SK-N-SH (cell line): Measurements from ENCODE around the gene SYNE3. TPM values are rescaled to one million over a fixed set of nuclear protein-coding genes. Genes with fewer than 3 reads are reported as not detected.

ENCODE experiments used
- CTCF ChIA-PET: fragments of 300-600, 350-600 bp; formaldehyde crosslinking; extraction: SDS; loops from one replicate; lab custom pipeline; 2021; lab: Yijun Ruan, JAX
- POLR2A ChIA-PET: fragments of 350-600 bp; sonication (Branson Sonifier 250); formaldehyde crosslinking; extraction: SDS; loops from one replicate; lab custom pipeline; 2020; ENCODE audit warnings: antibody characterized with exemption, inconsistent platforms; lab: Yijun Ruan, JAX
- DNase-seq: peaks from one replicate; pipeline ENCODE4 v3.0.0; 2012
- H2AFZ ChIP-seq: fragments of 200-600 bp; sonication (generic); 2 replicates; pipeline ENCODE4 v1.8.1; 2016; ENCODE audit warnings: antibody characterized with exemption, mild to moderate bottlenecking, low read depth
- H3F3A ChIP-seq: fragments of 200-600 bp; sonication (generic); replicated peaks from 2 replicates; pipeline ENCODE3; 2016; ENCODE audit warnings: antibody characterized with exemption, mild to moderate bottlenecking; ENCODE audit not compliant: insufficient read depth
- H3K27ac ChIP-seq, 2 experiments: fragments of 200-500 bp in 1 of 2; fragments of 200-600 bp in 1 of 2; sonication (Bioruptor generic) in 1 of 2; sonication (generic), shearing (Covaris generic) in 1 of 2; 2 replicates each; pipeline versions ENCODE4 v1.5.1 to v1.6.1; 2014 to 2016; ENCODE audit warnings: low read depth in 2 of 2, inconsistent platforms in 1 of 2, low read length in 1 of 2, mild to moderate bottlenecking in 1 of 2, mixed read lengths in 1 of 2
- H3K27me3 ChIP-seq: fragments of 200-600 bp; sonication (generic), shearing (Covaris generic); 2 replicates; pipeline ENCODE4 v1.6.1; 2016; ENCODE audit warnings: mixed run types; ENCODE audit not compliant: insufficient read depth
- H3K36me3 ChIP-seq, 2 experiments: fragments of 200-500 bp in 1 of 2; fragments of 200-600 bp in 1 of 2; sonication (Bioruptor generic) in 1 of 2; sonication (generic) in 1 of 2; replicated peaks in 1 of 2; 2 replicates each; pipeline versions ENCODE3 to v1.5.1; 2014 to 2016; ENCODE audit warnings: low read length in 1 of 2, mild to moderate bottlenecking in 1 of 2; ENCODE audit not compliant: insufficient read depth in 2 of 2, control insufficient read depth in 1 of 2
- H3K4me1 ChIP-seq, 2 experiments: fragments of 200-500 bp in 1 of 2; fragments of 200-600 bp in 1 of 2; sonication (Bioruptor generic) in 1 of 2; sonication (generic), shearing (Covaris generic) in 1 of 2; 2 replicates each; pipeline versions ENCODE4 v1.5.1 to v1.6.1; 2014 to 2016; ENCODE audit warnings: low read depth in 1 of 2, low read length in 1 of 2, mixed run types in 1 of 2; ENCODE audit not compliant: insufficient read depth in 2 of 2, control insufficient read depth in 1 of 2
- H3K4me2 ChIP-seq: fragments of 200-600 bp; sonication (generic), shearing (Covaris generic); 2 replicates; pipeline ENCODE4 v1.6.1; 2017; ENCODE audit warnings: mixed run types
- H3K4me3 ChIP-seq, 2 experiments: fragments of 200-500 bp in 1 of 2; fragments of 200-600 bp in 1 of 2; sonication (Bioruptor generic) in 1 of 2; sonication (generic), shearing (Covaris generic) in 1 of 2; 2 replicates each; pipeline versions ENCODE4 v1.5.1 to v1.8.1; 2014 to 2016; ENCODE audit warnings: low read depth in 2 of 2, inconsistent platforms in 1 of 2, low read length in 1 of 2, mild to moderate bottlenecking in 1 of 2, mixed read lengths in 1 of 2, moderate library complexity in 1 of 2
- H3K79me2 ChIP-seq: fragments of 200-600 bp; sonication (generic); 2 replicates; pipeline ENCODE4 v1.8.1; 2017; ENCODE audit warnings: mild to moderate bottlenecking; ENCODE audit not compliant: insufficient read depth
- H3K9ac ChIP-seq: fragments of 200-600 bp; sonication (generic); 2 replicates; pipeline ENCODE4 v1.6.1; 2017; ENCODE audit warnings: mixed run types
- H3K9me2 ChIP-seq: fragments of 200-600 bp; sonication (generic); 2 replicates; pipeline ENCODE4 v1.6.1; 2017; ENCODE audit warnings: mixed run types
- H3K9me3 ChIP-seq: fragments of 200-600 bp; sonication (generic); 2 replicates; pipeline ENCODE4 v1.6.1; 2017; ENCODE audit warnings: mixed run types, mild to moderate bottlenecking, moderate library complexity
- H4K20me1 ChIP-seq: fragments of 200-600 bp; sonication (generic); 2 replicates; pipeline ENCODE4 v1.6.1; 2017; ENCODE audit warnings: mild to moderate bottlenecking, mixed run types; ENCODE audit not compliant: insufficient read depth
- CHD2 ChIP-seq: fragments of 150-350 bp; IDR thresholded peaks from 2 replicates; pipeline ENCODE4 v1.6.1; 2018; ENCODE audit warnings: low read length; ENCODE audit not compliant: partially characterized antibody
- EP300 ChIP-seq, 2 experiments: IDR thresholded peaks; 2 replicates each; pipeline versions ENCODE4 v1.4.0 to v1.6.1; 2012; ENCODE audit warnings: borderline replicate concordance in 1 of 2, low read depth in 1 of 2, low read length in 1 of 2
- EZH2phosphoT487 ChIP-seq: fragments of 200-600 bp; sonication (generic); IDR thresholded peaks from 2 replicates; pipeline ENCODE4 v1.6.1; 2017; ENCODE audit warnings: low read depth, mixed run types, mild to moderate bottlenecking, antibody characterized with exemption, moderate library complexity, borderline replicate concordance
- FOSL2 ChIP-seq: IDR thresholded peaks from 2 replicates; pipeline ENCODE4 v1.4.0; 2012; ENCODE audit warnings: low read depth, mild to moderate bottlenecking, moderate library complexity, borderline replicate concordance
- FOXJ3 ChIP-seq: sonication (generic); formaldehyde crosslinking; IDR thresholded peaks from 2 replicates; pipeline ENCODE4 v1.5.1; 2020; ENCODE audit warnings: mild to moderate bottlenecking, missing genetic modification reagents
- FOXM1 ChIP-seq: IDR thresholded peaks from 2 replicates; pipeline ENCODE4 v1.4.0; 2012; ENCODE audit warnings: low read depth, mild to moderate bottlenecking
- GABPA ChIP-seq: IDR thresholded peaks from 2 replicates; pipeline ENCODE4 v1.4.0; 2012; ENCODE audit warnings: low read depth, mild to moderate bottlenecking
- GATA2 ChIP-seq: sonication (generic); formaldehyde crosslinking; IDR thresholded peaks from 2 replicates; pipeline ENCODE4 v1.5.0; 2020; ENCODE audit warnings: mild to moderate bottlenecking, missing genetic modification reagents
- IRF3 ChIP-seq: fragments of 150-350 bp; IDR thresholded peaks from 2 replicates; pipeline ENCODE4 v1.6.1; 2016; ENCODE audit warnings: mild to moderate bottlenecking, low read depth, low read length
- JUND ChIP-seq: IDR thresholded peaks from 2 replicates; pipeline ENCODE4 v1.4.0; 2012
- MAX ChIP-seq: IDR thresholded peaks from 2 replicates; pipeline ENCODE4 v1.4.0; 2012; ENCODE audit warnings: low read depth
- MXI1 ChIP-seq: IDR thresholded peaks from 2 replicates; pipeline ENCODE4 v1.6.1; 2012; ENCODE audit warnings: mild to moderate bottlenecking, low read depth, low read length, improper control_type of control experiment
- NFIC ChIP-seq: IDR thresholded peaks from 2 replicates; pipeline ENCODE4 v1.4.0; 2012; ENCODE audit warnings: borderline replicate concordance
- PBX3 ChIP-seq: IDR thresholded peaks from 2 replicates; pipeline ENCODE4; 2012
- POLR2AphosphoS5 ChIP-seq: IDR thresholded peaks from 2 replicates; pipeline ENCODE4 v1.6.1; 2012; ENCODE audit warnings: low read depth, low read length
- RCOR1 ChIP-seq: fragments of 150-350 bp; IDR thresholded peaks from 2 replicates; pipeline ENCODE4 v1.6.1; 2017; ENCODE audit warnings: antibody characterized with exemption, low read length
- REST ChIP-seq: IDR thresholded peaks from 2 replicates; pipeline ENCODE4 v1.6.1; 2012; ENCODE audit warnings: mild to moderate bottlenecking, low read depth, low read length, moderate library complexity
- RXRA ChIP-seq: IDR thresholded peaks from 2 replicates; pipeline ENCODE4 v1.4.0; 2012; ENCODE audit warnings: low read depth, mild to moderate bottlenecking, borderline replicate concordance
- TAF1 ChIP-seq: IDR thresholded peaks from 2 replicates; pipeline ENCODE4 v1.6.1; 2012; ENCODE audit warnings: low read depth, mild to moderate bottlenecking, low read length, moderate library complexity, borderline replicate concordance
- TCF12 ChIP-seq: IDR thresholded peaks from 2 replicates; pipeline ENCODE4 v1.4.0; 2012
- USF1 ChIP-seq: IDR thresholded peaks from 2 replicates; pipeline ENCODE4 v1.4.0; 2012; ENCODE audit warnings: low read depth, borderline replicate concordance
- USF2 ChIP-seq: fragments of 150-350 bp; IDR thresholded peaks from 2 replicates; pipeline ENCODE4 v1.6.1; 2017; ENCODE audit warnings: antibody characterized with exemption, low read length, low read depth, borderline replicate concordance
- YY1 ChIP-seq: IDR thresholded peaks from 2 replicates; pipeline ENCODE4 v1.4.0; 2012; ENCODE audit warnings: low read depth, mild to moderate bottlenecking
- ZBTB33 ChIP-seq: IDR thresholded peaks from 2 replicates; pipeline ENCODE4 v1.4.0; 2012; ENCODE audit warnings: low read depth, borderline replicate concordance
- WGBS: methylation state at CpG from one replicate; pipeline ENCODE4 v1.1.6; 2017; ENCODE audit warnings: low lambda C conversion rate; 5-methylcytosine and 5-hydroxymethylcytosine counted together
- polyA plus RNA-seq, 3 experiments: library from polyadenylated mRNA; depleted of rRNA; stranded (reverse); fragments of >200 nt; gene quantifications; 2 replicates each; pipeline ENCODE4 v1.2.3, GENCODE V29; 2012

The SYNE3 gene
- polyA plus RNA-seq, 1 of the 3 experiments (the other 2 are of a cell fraction), result 2.0 TPM

- peak; percentile 61 for DNase-seq
- ChIA-PET CTCF (interaction anchor here (1.3 to 1.6 kb wide), 2 partner anchors 13 to 55 kb away, joined by 3 to 5 read pairs; no protein-coding TSS in a partner anchor), POLR2A (no interaction called here)
- H3K9me2 ChIP-seq, result no peaks in the 10 kb centered on the region
- peak overlapping the region; percentile 67 to 83 for H3K27ac ChIP-seq
- no peak overlapping the region for H3K9ac ChIP-seq
- H3K4me2 ChIP-seq, result peak overlapping the region; percentile 19; the same call in 1 of the 2 replicates
- no peak overlapping the region; a peak in 1 of 4 replicates for H3K4me3 ChIP-seq
- H3F3A ChIP-seq, result peaks cover 16% of the 10 kb centered on the region
- 37% methylated on average over 9 of the region's 9 CpGs for WGBS
- no peak overlapping the region; the same call in 1 of the 2 replicates for H2AFZ ChIP-seq
- H3K79me2 ChIP-seq, result no peaks in the 10 kb centered on the region; the same call in 1 of the 2 replicates
- no peaks in the 10 kb centered on the region for H3K9me3 ChIP-seq
- no peaks in the 10 kb centered on the region for H3K27me3 ChIP-seq
- H3K4me1 ChIP-seq, result peaks cover 20 to 39% of the 10 kb centered on the region in 2 experiments; a peak in 3 of 4 replicates
- H3K36me3 ChIP-seq, result no peaks in the 10 kb centered on the region
- no peaks in the 10 kb centered on the region for H4K20me1 ChIP-seq
- no peak for TF ChIP-seq ZBTB33
- no peak for TF ChIP-seq NFIC
- no peak; the same call in 1 of the 2 replicates for TF ChIP-seq RCOR1
- no peak for TF ChIP-seq EZH2phosphoT487
- no peak for TF ChIP-seq YY1
- no peak for TF ChIP-seq USF1
- no peak for TF ChIP-seq IRF3
- peak; percentile 49; the same call in 1 of the 2 replicates for TF ChIP-seq MXI1
- TF ChIP-seq MAX, result no peak
- no peak for TF ChIP-seq GABPA
- peak; percentile 38; the same call in 1 of the 2 replicates for TF ChIP-seq GATA2 (CRISPR knock-in tag)
- peak; percentile 42; the same call in 1 of the 2 replicates for TF ChIP-seq PBX3
- peak in 1 of 2 experiments; percentile 81; a peak in 2 of 4 replicates for TF ChIP-seq EP300 (IDR thresholded peaks at IDR 0.05; ENCODE audit: borderline replicate concordance in 1 of 2, low read depth in 1 of 2, low read length in 1 of 2)
- no peak for TF ChIP-seq JUND
- no peak for TF ChIP-seq POLR2AphosphoS5
- peak; percentile 16 for TF ChIP-seq CHD2
- TF ChIP-seq FOSL2, result no peak
- TF ChIP-seq USF2, result no peak
- TF ChIP-seq REST, result no peak
- TF ChIP-seq TAF1, result no peak
- peak; percentile 44 for TF ChIP-seq TCF12
- no peak for TF ChIP-seq FOXM1
- TF ChIP-seq FOXJ3 (CRISPR knock-in tag), result no peak
- no peak for TF ChIP-seq RXRA
These were observed 18.9 kb downstream of the SYNE3 start for GRCh38 chr14:95497561-95498011.
